RWPE2 (cell line): ENCODE measurements around the gene ULK2.

Source experiments
- ATAC-seq: fragments of 200-7000 bp; cut with Tn5 transposase; 3 replicates; pipeline ENCODE4 v1.9.1; 2021; ENCODE audit warnings: low read depth
- DNase-seq: peaks from one replicate; pipeline ENCODE4 v3.0.0-alpha.2; 2020; ENCODE audit warnings: low spot score
- H3K27ac ChIP-seq: fragments of 450-650 bp; 2 replicates; pipeline ENCODE4 v1.5.1; 2017; ENCODE audit warnings: mild to moderate bottlenecking; ENCODE audit not compliant: poor library complexity, severe bottlenecking
- H3K27me3 ChIP-seq: fragments of 250-450 bp; sonication (Bioruptor Pico); 2 replicates; pipeline ENCODE4 v1.5.1; 2021; ENCODE audit warnings: mild to moderate bottlenecking, moderate library complexity; ENCODE audit not compliant: insufficient read depth, poor library complexity, severe bottlenecking
- H3K36me3 ChIP-seq: fragments of 250-450 bp; sonication (Bioruptor Pico); 2 replicates; pipeline ENCODE4 v1.5.1; 2020; ENCODE audit warnings: low read depth, mild to moderate bottlenecking, moderate library complexity
- H3K4me1 ChIP-seq: fragments of 250-450 bp; sonication (Bioruptor Pico); 2 replicates; pipeline ENCODE4 v1.5.1; 2021; ENCODE audit warnings: mild to moderate bottlenecking, moderate library complexity; ENCODE audit not compliant: insufficient read depth, poor library complexity, severe bottlenecking
- H3K4me3 ChIP-seq: fragments of 250-450 bp; sonication (Bioruptor Pico); 2 replicates; pipeline ENCODE4 v1.5.1; 2021; ENCODE audit warnings: mild to moderate bottlenecking, moderate library complexity; ENCODE audit not compliant: severe bottlenecking
- H3K9me3 ChIP-seq: fragments of 250-450 bp; sonication (Bioruptor Pico); 2 replicates; pipeline ENCODE4 v1.5.1; 2021; ENCODE audit warnings: mild to moderate bottlenecking, moderate library complexity; ENCODE audit not compliant: severe bottlenecking
- TF ChIP-seq, protein P1 (sequence below): fragments of 450-650 bp; IDR thresholded peaks from one replicate; pipeline ENCODE4 v1.5.1; 2017; ENCODE audit warnings: mild to moderate bottlenecking, moderate library complexity; ENCODE audit not compliant: poor library complexity, severe bottlenecking

Gene ULK2

GRCh38 chr17:19791918-19792550 lies 75.7 kb downstream of the ULK2 start:
- Histone ChIP-seq H3K9me3 (no peaks in the 10 kb centered on the region), H3K27ac (no peak overlapping the region), H3K4me3 (no peak overlapping the region), H3K36me3 (peaks cover 60% of the 10 kb centered on the region), H3K4me1 (no peaks in the 10 kb centered on the region), H3K27me3 (no peaks in the 10 kb centered on the region)
- ATAC-seq: no peak
- TF ChIP-seq, protein P1, sequence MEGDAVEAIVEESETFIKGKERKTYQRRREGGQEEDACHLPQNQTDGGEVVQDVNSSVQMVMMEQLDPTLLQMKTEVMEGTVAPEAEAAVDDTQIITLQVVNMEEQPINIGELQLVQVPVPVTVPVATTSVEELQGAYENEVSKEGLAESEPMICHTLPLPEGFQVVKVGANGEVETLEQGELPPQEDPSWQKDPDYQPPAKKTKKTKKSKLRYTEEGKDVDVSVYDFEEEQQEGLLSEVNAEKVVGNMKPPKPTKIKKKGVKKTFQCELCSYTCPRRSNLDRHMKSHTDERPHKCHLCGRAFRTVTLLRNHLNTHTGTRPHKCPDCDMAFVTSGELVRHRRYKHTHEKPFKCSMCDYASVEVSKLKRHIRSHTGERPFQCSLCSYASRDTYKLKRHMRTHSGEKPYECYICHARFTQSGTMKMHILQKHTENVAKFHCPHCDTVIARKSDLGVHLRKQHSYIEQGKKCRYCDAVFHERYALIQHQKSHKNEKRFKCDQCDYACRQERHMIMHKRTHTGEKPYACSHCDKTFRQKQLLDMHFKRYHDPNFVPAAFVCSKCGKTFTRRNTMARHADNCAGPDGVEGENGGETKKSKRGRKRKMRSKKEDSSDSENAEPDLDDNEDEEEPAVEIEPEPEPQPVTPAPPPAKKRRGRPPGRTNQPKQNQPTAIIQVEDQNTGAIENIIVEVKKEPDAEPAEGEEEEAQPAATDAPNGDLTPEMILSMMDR: no peak
- DNase-seq: no peak

- DNase-seq (no peak), ATAC-seq (no peak)
- Histone ChIP-seq H3K27me3 (no peaks in the 10 kb centered on the region), H3K4me1 (no peaks in the 10 kb centered on the region), H3K4me3 (no peak overlapping the region), H3K9me3 (no peaks in the 10 kb centered on the region), H3K36me3 (peaks cover 40% of the 10 kb centered on the region), H3K27ac (no peak overlapping the region)
- TF ChIP-seq, protein P1: no peak
Measured at GRCh38 chr17:19787733-19788357, 79.9 kb downstream of the ULK2 start.

DNA sequence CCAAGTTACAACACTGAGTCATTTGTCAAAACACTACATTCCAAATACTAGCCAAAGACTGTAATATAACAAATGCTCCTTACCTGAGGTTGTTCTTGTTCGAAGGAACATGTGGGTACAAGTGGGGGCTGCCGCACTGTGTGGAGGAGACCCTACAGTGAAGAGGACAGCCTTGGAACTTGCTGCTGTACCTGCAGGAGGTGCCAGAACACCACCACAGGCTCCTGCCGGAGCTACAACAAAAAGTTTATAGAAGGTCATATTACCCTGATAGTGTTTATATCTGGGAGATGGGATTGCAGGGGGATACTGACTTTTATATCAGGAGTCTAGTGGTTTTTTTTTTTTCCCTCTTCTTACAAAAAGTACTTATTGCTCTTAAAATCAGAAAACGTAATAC lies 81.9 kb downstream of the ULK2 start:
- no peak for ATAC-seq
- Histone ChIP-seq H3K36me3 (peaks cover 34% of the 10 kb centered on the region), H3K9me3 (no peaks in the 10 kb centered on the region)

GRCh38 chr17:19781488-19782458 lies 86.0 kb downstream of the ULK2 start:
- DNase-seq (no peak), ATAC-seq (no peak)
- no peaks in the 10 kb centered on the region for H3K4me1 ChIP-seq
- no peak overlapping the region for H3K27ac ChIP-seq
- H3K4me3 ChIP-seq: no peak overlapping the region
- peaks cover 30% of the 10 kb centered on the region for H3K36me3 ChIP-seq
- H3K9me3 ChIP-seq: no peaks in the 10 kb centered on the region
- TF ChIP-seq, protein P1: no peak
- H3K27me3 ChIP-seq: no peaks in the 10 kb centered on the region

More for the DNA sequence above, 81.9 kb downstream of the ULK2 start:
- H3K4me3 ChIP-seq: no peak overlapping the region
- no peak for DNase-seq
- no peaks in the 10 kb centered on the region for H3K27me3 ChIP-seq
- no peak overlapping the region for H3K27ac ChIP-seq
- H3K4me1 ChIP-seq: no peaks in the 10 kb centered on the region
- TF ChIP-seq, protein P1: no peak
